HG03039 (cell line): ENCODE measurements around the gene RASGRP1.

Source experiments
- ATAC-seq: cut with Tn5 transposase; IDR thresholded peaks from one replicate; pipeline ENCODE4 v1.9.1; 2021; ENCODE audit warnings: mild to moderate bottlenecking, moderate library complexity; ENCODE audit not compliant: unreplicated experiment

The RASGRP1 gene

DNA sequence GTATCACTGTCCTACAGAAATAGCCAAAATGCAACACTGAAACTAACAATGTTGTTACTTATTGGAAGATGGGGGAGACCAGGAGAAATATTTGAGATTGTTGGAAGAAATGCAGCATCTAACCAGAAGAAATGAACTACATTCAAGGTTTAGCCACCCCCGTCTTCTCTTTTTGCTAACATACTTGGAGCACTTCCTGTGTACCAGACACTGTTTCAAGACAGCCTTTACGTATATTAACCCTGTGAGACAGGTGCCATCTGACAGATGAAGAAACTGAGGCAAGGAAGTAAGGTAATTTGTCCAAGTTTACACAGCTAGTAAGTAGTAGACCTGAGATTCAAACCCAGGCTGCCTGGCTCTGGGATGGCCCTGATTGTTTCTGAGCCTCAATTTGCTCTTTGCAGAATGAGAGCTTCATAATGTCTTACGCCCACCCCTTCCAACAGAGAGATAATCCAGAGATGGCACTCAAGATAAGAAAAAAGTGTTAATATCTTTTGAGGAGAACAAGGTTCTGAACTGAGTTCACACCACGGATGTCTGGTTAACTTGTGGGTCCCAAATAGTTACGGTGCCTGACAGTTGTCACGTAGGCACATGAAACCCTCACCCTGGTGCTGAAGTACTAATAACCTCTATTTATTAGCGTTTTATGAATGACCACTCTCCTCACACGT, 26.1 kb downstream of the RASGRP1 start:
- no peak for ATAC-seq

DNA sequence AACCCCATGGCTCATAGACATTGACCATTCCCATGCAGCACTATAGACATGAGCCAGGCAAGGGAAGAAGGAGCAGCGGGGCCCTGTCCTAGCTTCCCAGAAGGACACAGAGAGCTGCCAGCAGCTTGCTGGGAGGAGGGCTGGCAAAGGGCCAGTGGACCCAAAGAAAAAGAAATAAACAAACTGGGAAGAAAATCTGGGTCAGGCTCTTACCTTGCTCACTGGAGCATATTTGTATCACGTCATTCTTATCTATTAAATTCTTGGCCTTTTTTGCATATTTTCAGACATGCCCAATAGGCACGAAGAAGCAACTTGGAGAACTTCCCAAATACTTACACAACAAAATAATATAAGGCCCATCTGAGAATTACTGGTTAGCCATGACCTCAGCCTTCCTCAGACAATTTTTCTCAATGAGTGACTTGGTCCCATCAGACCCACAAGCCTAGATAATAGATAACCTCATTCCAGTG, 28.4 kb downstream of the RASGRP1 start:
- ATAC-seq, result no peak

DNA sequence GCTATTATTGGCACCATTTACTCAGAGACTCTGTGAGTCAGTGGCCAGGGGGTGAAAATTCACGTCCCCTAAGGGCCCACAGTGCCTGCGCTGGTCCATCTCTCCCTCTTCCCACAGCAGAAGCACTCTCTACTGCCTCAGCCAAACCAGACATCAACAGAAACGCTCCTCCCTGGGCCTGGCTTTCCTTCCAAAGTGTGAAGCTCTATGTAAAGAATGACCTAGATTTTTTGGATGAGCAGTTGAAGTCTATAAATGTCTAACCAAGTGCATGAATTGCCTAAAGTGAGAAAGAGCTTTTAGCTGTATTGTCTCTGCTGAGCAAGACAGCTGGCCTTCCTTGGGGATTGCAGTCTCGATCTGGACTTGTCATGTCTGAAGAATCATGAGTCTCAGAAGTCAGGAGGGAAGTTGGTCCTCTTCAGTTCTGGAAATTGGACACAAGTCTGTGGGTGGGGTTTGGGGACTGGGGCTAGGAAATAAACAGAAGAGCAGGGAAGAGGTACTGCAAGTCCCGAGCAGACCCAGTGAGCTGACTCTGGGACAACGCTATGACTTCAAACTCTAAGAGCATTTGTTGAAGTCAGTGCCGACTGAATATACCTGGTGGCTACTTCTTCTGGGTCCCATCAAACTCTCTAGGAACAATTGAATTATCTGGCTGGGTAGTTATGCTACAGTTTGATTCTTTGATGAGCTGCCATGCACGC, 29.0 kb downstream of the RASGRP1 start:
- ATAC-seq, result no peak

DNA sequence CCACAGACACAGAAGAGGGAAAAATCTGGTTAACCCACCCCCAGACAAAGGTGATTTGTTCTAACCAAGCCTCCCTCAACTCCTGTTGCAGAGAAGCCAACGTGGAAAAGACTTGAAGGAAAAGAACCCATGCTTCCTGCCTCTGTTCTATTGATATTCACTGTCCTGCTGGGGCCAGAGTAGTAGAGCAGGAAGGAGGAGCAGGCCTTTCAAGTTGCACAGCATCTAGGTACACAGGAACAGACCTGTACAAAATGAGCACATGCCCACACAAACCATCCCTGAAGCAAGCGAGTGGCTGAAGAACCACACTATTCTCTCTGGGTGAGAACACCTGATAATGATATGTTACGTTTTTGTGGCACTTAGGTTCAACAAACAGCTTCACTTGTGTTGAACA, 29.9 kb downstream of the RASGRP1 start:
- no peak for ATAC-seq

DNA sequence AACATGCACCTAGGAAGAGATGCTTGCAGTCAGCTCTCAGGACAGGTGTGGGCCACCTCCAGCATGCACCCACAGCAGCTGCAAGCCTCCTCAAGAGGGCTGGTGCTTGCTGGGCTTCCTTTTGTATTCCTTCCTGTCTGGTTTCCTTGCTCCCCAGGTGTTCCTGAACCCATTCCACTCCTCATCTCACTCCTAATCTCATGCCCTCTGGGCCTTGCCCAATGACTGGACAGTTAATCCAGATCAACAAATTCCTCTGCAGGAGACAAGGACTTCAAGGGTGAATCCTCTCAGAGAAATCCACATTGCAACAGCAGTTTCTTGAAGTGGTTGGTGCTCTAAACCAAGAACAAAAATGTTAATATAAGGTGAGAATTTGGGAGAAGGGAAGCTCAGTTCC, 30.7 kb downstream of the RASGRP1 start:
- ATAC-seq, result no peak

DNA sequence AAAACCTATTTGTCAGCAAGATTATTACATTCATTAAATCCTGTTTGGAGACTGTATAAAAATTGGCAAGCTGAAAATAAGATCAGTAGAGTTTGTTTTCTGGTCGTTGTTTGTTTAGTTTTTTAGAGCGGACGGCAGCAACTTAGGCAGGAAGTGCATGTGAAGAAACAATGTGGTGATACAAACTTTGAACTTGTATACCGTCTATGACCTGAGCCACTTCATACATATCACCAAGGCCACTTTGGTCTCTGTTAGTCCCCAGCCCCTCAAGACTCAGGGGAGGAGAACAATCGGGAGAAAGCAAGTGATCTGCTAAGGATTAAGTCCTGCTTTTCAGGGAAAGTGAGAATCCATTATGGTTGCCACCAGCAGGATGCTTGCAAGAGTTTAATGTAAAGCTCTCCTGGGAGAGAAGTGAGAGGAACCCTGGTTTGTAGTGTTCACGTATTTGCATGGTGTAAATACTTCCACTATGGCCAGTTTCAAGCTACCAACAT, 31.1 kb downstream of the RASGRP1 start:
- no peak for ATAC-seq

DNA sequence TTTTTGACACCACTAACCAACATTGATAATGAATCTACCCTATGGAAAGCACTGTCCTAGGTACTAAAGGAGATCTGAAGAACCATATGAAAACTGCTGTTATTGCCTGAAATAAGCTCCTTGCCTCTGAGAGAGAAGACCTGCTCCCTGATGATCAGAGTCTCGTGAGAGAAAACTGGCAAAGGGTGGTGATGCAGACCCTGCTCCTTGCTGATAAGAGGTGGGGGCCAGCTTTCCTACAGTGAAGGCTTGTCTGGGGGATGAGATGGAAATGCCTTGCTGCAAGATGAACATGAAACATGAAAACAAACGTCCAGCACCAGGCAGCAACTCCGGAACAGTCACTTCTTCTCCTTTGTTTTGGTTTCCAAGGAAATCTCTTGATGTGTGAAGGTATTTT, 31.9 kb downstream of the RASGRP1 start:
- ATAC-seq, result no peak

DNA sequence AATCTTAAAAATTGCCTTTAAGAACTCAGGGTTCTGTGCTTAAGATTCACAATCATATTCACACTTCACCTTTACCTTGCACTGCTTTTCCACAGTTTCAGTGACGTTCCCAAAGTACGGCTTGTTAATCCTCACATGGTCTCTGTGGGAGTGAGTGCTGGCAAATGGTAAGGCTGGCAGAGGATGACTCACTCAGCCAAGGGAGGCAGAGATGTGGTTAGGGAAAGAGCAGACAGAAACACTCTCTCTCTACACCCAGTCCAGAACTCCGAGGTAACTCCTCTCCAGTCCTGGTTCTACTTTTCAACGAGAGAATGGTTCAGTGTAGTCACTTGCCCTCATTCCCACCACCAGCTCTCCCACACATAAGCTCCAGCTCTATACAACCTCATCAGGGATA, 33.1 kb downstream of the RASGRP1 start:
- ATAC-seq, result no peak

DNA sequence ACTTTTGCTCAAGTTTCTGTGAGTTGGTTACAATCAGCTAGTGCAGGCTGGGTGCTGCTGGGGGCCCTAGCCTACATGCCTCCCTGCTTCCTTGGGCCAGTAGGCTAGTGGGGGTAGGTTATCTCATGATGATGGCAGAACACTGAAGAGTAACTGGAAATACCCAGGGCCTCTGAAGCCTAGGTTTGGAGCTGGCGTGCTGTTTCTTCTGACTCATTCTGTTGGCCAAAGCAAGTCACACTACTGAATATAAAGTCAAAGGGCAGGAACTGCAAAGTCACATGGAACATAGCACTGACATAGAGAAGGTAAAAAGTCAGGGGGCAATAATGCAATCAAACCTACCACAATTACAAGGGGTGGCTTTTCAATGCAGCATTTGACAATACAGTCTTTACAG, 34.5 kb downstream of the RASGRP1 start:
- peak; percentile 70 for ATAC-seq

DNA sequence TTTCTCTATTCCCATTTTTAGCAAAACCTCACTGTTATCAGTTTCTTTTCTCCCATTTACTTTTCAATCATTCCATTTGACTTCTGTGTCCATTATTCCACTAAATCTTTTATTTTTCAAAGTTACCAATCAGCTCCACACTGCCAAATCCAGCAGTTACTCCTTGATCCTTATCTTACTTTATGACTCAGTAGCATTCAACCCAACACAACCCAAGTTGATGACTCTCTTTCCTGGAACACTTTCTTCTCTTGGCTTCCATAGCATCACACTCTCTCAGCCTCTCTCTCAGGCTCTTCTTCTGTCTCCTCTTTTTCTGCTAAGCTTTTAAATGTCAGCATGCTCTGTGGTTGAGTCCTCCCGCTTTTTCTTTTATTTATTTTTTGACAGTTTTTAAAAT, 36.3 kb downstream of the RASGRP1 start:
- ATAC-seq, result no peak

DNA sequence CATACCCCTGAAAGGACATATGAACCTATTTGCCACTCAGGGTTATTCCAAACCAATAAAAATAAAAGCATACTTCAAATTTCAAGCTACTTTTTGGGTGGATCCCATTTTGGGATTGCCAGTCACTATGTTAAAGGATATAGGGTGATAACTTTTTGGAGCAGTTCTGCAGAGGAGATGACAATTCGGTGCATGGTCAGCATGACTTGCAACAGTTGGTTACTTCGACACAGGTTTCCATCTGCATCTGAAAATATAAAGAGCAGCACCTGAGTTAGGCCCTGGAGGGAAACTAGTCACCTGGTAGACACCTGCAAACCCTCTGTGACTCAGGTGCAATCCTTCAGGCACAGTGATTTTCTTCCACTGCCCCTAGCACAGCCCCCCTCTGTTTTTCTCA, 38.5 kb downstream of the RASGRP1 start:
- ATAC-seq, result no peak

DNA sequence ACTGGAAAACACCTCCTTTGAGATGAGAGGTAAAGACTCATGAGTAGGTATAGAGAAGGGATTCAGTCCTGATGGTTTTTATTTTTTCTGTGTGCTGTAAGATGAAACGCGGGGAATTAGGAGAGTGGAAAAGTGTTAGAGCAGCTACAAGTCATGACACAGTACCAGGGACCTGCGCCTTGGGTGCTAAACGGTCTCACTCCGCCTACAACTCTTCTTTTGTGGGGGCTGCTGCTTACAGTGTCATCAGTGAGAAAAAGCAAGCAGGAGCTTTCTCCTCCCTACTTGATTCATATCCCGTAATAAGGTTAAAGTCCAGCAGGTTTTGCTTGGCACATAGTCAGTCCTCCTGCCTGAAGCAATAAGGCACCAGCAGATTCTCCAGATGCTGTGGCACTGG, 39.1 kb downstream of the RASGRP1 start:
- ATAC-seq, result no peak

DNA sequence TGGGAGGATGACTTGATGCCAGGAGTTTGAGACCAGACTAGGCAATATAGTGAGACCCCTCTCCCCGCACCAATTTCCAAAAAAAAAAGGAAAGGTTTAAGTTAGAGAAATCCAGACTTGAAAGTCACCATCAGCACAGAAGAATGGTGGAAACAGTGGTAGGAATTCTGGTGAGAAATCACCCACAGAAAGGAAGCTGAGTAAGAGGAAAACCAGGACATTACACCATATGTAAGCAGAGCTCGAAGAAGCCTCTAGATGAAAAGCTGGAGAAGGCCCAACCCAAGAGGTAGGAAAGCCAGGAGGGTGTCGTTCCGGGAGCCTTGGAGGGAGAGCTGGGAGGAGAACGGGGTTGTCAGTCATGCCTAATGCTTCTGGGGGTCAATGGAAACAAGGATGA, 40.5 kb downstream of the RASGRP1 start:
- no peak for ATAC-seq

DNA sequence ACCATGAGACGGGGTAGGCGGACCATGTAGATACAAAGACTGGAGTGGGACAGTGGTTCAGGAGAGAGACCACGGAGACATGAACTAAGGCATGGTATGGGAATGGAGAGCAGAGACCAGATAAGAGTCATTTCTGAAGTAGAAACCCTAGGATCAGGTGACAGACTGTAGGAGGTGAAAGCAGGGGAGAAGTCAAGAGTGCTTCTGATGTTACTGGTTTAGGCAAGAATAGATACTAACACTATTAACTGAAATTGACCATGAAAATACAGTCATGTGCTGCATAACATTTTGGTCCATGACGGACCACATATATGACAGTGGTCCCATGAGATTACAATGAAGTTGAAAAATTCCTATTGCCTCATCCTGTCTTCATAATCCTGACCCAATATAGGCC, 41.7 kb downstream of the RASGRP1 start:
- no peak for ATAC-seq

DNA sequence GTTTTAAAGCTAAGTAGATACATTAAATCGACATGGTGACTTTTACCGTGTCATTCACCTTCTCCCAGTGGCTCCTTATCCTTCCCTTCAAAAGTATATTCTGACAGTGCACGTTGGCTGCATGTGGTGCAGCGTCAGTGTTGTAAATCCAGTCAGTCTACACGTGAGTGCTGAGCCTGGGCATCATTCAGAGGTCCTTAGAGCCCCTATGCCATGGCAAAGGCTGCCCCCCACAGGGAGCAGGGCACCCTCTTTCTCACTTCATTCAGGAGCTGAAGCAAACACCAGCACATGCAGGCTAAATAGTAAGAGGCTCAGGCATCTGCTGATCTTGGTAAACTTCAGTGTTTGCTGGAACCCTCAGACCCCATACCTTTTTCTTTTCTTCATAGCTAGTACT, 43.3 kb downstream of the RASGRP1 start:
- ATAC-seq, result no peak

DNA sequence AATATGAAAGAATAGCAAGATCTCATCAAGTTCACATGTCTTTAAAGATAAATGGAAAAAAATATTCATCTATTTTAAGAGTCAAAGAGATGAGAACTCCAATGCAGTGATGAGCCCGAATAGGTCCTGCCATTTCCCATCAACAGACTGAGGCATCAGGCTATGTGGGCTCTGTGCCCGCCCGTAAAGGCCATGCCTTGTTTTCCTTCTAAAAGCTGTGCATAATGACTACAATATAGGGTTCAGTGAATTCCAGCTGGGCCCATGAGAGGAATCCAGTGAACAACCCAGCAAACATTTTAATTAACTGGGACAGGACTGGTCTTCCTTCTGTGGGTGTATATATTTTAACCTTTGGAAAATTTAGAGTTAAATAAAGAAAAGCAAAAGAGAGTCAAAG, 44.6 kb downstream of the RASGRP1 start:
- no peak for ATAC-seq

DNA sequence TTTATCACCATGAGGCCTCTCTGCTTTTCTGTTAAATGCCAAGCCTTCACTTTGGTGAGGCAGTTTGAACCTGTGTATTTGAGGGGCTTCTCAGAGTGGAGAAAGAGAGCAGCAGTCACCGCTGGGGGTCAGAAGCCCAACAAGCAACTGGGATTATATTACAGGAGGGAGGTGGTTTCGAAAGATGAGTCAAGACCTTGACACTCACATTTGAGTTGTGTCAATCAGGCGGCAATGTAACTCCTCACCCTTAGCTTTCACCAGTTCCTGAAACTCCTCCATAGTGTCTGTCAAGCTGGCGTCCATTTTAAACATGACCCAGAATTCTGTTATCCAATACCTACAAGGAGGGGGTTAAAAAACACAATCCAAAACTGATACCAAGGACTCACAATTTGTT, 46.5 kb downstream of the RASGRP1 start:
- no peak for ATAC-seq

DNA sequence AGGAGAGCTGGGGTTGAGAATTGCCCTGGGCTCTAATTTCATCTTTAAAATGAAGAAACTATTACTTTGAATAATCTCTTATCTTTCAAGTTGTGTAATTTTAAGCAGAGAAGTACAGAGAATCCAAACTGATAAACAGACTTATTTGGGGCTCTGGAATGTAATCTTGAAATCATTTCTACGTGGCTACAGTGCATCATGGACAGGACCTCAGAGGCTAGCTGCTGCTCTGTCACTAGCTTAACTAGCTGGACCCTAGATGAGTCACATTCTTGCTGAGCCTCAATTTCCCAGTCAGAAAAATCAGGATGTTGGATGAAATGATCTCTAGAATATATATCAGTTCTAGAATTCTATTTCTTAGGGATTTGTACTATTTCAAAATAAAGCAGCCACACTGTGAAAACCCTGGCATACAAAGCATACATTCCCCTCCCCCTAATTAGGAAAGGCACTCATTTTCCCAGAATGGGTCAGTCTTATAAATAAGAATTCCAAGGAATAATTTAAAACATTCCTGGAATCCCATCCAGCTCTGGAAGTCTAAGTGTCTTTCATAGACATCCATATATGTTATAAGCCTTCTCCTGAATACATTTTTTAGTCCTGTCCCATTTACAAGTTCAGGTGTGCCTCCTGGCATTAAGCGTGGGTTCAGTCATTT, 47.2 kb downstream of the RASGRP1 start:
- no peak for ATAC-seq

DNA sequence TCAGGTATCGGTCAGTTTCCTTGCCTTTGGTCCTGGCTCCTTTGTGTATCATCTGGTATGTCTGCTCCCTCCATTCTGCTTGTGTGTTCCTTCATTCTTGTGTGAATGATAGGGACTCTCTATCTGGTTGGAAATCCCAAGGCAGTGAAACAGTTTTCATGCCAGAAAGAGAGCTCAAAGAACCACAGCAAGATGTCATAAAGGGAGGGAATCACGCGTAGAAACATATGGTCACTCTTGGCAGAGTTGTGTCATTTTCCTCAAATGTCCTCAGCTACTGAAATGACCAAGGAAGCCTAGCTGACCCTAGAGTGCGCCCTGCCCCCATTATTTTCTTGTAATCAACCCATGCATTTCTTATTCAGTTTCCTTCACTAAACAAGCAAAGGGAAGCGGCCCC, 48.0 kb downstream of the RASGRP1 start:
- no peak for ATAC-seq

DNA sequence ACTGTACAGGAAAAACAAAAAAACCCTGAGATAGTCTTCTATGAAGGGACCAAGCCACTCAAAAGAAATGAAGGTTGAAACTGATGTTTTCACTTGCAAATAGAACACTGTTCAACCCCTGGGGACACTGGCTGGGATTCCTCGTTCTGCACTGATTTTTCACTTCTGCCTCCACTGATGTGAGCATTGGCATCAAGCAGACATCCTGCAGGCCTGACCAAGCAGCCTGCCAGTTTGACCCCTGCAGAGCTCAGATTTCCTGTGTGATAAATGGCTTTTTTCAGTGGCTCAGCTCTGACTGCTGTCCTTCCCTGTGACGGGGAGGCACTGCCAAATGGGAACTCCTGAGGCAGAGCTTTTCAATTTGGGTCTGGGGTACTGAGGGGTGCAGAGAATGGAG, 50.0 kb downstream of the RASGRP1 start:
- ATAC-seq, result no peak

DNA sequence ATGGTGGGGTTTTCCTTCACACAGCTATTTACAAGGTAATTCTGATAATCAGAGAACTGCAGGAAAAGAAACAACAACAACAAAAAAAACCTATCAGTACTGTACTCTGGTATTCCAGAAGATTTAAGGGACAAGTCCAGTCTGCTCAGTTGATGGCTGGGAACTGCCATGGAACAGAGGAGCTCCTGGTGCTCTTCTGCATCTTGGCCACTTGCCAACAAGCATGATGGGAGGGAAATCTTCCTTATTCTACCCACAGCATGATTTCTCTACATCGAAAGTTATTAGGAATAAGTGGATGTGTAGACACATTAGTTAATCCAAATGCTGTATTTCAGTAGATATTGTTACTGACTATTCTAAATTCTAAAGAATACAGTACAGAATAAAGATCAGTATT, 51.7 kb downstream of the RASGRP1 start:
- no peak for ATAC-seq

DNA sequence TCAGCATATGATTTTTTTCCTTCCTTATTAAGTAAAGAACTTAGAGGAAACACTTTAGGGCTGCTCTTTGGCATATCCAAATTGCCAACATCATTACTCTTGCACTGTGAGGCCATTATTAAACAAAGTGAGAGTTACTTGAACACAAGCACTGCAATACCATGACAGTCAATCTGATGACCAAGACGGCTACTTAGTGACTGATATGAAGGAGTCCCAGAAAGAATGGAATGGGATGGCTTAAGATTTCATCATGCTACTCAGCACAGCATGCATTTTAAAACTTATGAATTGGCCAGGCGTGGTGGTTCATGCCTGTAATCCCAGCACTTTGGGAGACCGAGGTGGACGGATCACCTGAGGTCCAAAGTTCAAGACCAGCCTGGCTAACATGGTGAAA, 55.5 kb downstream of the RASGRP1 start:
- ATAC-seq, result no peak
